GM21526 (cell line): Measurements from ENCODE around the gene MAP3K7CL.
"Not testable (repeated sequence)": the region's sequence is repeated elsewhere in the genome, so short reads cannot be mapped to it uniquely, and the experiment has no call there.

Experiments
- ATAC-seq: cut with Tn5 transposase; IDR thresholded peaks from one replicate; pipeline ENCODE4 v1.9.1; 2021; ENCODE audit warnings: moderate library complexity; ENCODE audit not compliant: unreplicated experiment, low FRiP score

The MAP3K7CL gene

GRCh38 chr21:29125979-29126378, 4.5 kb upstream of the MAP3K7CL start:
- no peak for ATAC-seq

GRCh38 chr21:29133241-29133640, 2.8 kb downstream of the MAP3K7CL start:
- no peak for ATAC-seq

DNA sequence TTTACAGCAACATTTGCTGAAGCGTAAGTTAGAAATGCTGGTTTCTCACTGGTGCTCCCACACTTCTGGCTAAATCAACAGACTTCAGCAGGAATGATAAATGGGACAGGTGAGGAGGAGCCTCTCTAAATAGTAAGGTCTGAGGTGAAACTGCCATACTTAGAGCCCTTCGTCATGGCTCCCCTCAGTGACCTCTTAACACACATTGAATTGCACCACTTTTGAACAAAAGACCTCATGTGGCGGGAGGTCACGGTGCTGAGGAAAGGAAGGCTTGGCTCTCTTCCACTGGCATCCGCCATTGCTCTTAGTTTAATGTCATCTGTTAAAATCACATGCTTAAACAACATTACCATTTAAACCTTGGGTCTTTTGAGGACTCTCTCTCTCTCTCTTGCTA, 3.4 kb downstream of the MAP3K7CL start:
- no peak for ATAC-seq

DNA sequence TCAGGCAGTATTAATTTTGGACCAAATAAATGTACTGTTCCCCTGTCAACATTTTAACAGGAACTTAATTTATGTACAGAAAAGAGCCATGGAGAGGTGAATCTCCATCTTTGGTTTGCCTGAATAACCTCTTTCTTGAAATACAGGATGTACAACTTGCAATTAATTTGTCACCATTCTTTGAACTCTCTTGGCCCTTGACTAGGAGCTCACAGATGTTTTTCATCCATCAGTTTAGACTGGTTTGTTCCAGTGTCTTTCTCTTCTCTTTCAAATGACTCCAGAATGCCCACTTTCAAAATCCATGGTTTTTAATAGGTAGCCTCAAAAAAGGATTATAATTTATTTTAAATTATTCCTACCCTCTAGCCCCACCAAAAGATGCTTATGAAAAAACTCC, 5.0 kb downstream of the MAP3K7CL start:
- no peak for ATAC-seq

GRCh38 chr21:29136033-29136432, 5.6 kb downstream of the MAP3K7CL start:
- ATAC-seq, result no peak

- ATAC-seq, result no peak
These were observed 14.4 kb downstream of the MAP3K7CL start for GRCh38 chr21:29144736-29145353.

DNA sequence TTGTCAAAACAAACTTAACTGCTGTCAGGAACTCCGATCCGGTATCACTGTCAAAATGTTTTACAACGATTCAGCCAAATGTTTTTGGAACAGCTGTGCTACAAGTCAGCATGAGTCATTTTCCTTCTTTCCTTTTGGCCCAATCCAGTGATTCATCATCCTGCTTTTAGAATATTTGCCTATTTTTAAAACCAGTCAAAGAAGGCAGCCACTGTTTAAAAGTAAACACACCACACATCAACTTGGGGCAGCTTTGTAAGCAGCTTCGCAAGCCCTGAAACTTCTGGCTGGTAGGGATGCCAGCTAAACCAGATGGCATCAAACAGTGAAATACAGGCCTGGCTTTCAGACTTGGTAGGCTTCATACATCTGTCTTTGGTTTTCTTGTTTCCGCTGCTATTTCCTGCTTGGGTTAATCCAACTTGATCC, 14.9 kb downstream of the MAP3K7CL start:
- no peak for ATAC-seq

DNA sequence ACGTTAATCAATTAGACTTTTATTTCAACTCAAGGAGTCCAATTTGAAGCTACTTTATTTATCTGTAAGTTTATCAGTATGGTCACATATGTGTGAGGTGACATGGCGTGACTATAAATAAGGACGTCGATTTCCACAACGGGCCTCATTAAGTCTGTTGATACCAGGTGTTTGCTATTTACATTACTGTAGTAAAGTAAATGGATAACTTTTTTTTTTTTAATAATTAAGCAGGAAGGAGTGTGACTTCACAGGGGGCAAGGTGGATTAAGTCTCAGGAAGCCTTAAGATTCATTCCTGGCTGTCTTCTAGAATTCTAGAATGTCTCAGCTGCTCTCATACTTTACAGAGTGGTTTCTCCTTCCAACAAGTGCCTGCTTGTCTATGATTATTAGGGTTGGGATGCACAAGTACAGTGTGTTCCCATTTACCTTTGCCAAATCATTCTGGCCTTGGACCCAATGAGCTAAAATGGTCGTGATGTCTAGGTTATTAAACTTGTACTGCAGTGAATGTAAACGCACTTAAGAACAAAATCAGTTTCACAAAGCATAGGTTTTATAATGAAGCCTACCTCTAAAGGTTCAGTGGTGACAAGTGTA, 15.5 kb downstream of the MAP3K7CL start:
- ATAC-seq, result no peak

GRCh38 chr21:29146726-29147125, 16.3 kb downstream of the MAP3K7CL start:
- ATAC-seq, result no peak

GRCh38 chr21:29148530-29148929, 18.1 kb downstream of the MAP3K7CL start:
- ATAC-seq, result no peak

DNA sequence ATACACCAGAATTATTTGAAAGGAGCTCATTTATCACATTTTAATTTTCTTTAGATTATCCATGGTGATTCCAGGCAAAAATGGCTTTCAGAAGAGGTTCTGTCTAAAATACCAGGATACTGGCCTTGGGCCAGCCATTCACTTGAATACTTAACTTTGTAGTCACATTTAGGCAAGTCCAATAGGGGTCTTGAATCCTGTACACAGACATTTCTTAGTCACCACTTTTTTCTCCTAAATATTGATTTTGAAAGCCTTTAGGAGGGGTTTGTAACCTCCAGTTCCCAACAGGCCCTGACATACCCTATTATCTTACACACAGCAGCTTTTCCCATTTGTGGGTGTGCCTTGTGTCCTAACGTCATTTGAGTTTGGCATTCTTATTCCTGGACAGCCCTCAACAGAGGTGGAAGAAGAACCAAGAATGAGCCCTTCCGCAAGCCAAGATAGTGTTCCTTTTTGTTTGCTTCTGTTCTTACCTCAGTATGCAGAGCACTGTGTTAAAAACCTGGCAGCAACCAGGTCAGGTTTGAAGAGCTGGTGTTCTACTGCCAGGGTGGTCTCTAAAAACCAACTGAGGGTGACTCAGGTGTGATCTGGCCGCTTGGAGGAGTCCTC, 19.5 kb downstream of the MAP3K7CL start:
- no peak for ATAC-seq

DNA sequence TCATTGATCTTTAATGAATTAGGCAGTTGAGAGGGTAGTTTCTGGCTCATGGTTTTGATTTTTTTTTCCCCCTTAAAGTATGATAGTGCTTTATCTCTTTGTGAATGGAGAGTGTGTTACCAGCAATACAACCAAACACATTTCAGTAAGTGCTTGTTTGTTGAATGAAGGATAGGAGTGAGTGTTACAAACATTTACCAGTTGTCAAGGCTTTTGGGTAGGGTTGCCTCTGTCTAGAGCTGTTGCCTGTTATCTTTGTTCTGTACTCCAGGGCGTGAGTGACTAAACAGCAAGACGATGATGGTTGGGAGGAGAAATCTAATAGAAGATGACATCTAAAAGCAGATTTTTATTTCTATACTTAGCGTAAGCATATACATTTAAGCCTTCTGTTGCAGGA, 21.5 kb downstream of the MAP3K7CL start:
- ATAC-seq, result no peak

GRCh38 chr21:29152916-29153315, 22.5 kb downstream of the MAP3K7CL start:
- ATAC-seq, result no peak

DNA sequence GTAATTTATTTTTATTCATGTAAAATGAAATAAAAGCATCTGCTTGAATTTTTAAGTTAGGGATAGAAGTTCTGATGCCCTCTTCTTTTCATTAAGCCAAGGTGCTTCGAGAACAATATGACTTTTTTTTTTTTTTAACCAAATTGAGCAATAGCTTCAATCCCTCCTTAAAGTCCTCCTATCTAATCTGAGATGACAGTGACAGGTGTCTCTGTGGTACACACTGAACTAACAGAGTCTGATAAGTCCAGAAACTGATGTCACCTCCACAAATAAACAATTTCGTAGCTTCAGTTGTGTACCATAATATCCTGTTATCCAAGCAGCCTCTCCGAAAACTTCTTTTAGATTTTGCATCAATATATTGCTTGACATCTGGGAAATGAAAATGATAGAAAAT, 23.8 kb downstream of the MAP3K7CL start:
- no peak for ATAC-seq

DNA sequence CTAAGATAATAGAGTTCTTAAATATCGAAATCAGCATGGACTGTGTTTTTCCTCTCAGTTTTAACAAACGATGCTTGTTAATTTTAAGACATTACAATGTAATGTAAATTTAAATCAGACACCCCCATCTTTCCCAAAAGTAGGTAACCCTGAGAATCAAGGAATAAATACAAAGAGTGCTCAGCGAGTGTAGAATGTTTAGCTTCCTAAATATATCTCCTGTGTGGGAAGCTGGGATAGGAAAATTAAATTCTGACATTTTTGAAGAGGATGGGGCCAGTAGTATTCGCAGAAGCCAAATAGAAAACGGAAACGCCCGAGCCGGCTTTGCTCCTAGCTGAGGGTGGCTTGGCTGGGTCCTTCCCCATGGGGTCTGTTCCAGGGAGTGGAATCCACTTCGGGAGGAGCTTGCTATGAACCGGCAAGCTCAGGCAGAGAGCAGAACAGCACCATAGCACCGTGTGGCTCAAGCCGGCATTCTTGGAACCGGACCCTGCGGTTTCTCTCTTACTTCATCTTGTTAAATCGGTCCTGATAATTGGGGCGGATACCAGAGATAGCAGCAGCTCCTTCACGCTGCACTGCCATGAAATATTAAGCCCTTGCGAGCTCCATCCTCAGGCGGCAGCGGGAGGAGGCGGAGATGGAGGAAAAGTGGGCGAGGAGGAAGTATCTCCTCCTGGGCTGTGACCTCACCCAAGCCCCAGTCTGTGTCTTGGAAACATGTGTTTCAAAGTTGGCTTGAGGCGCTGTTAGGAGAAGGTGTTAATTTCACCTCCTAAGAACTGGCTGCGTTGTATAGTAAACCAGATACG, 24.9 kb downstream of the MAP3K7CL start:
- no peak for ATAC-seq

GRCh38 chr21:29155933-29156260, 25.5 kb downstream of the MAP3K7CL start:
- no peak for ATAC-seq

DNA sequence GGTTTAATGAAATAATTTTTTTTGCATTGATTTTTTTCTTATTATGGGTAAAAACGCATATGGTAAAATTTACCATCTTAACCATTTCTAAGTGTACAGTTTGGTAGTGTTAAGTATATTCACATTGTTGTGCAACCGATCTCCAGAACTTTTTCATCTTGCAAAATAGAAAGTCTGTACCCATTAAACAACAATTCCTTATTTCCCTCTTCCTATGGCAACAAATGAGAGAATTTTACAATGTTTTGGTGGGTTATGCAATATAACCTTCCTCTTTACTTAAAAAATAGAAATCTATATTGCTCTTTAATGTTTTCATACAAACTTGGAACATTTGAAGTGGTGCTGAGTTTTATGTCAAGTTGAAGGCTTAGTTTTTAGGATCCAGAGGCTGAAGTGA, 26.6 kb downstream of the MAP3K7CL start:
- ATAC-seq, result no peak

GRCh38 chr21:29159842-29160241, 29.4 kb downstream of the MAP3K7CL start:
- no peak for ATAC-seq

- not testable (repeated sequence) for ATAC-seq
These were observed 32.4 kb downstream of the MAP3K7CL start for GRCh38 chr21:29162825-29163224.

- ATAC-seq, result no peak
These were observed 33.1 kb downstream of the MAP3K7CL start for GRCh38 chr21:29163341-29164115.
